Medulla oblongata (tissue), 1 donor: ENCODE measurements around the gene KCNH6.

Experiments used
- DNase-seq: peaks from one replicate; pipeline ENCODE4 v3.0.0-alpha.2; 2015; ENCODE audit errors: extremely low spot score

Gene KCNH6, protein sequence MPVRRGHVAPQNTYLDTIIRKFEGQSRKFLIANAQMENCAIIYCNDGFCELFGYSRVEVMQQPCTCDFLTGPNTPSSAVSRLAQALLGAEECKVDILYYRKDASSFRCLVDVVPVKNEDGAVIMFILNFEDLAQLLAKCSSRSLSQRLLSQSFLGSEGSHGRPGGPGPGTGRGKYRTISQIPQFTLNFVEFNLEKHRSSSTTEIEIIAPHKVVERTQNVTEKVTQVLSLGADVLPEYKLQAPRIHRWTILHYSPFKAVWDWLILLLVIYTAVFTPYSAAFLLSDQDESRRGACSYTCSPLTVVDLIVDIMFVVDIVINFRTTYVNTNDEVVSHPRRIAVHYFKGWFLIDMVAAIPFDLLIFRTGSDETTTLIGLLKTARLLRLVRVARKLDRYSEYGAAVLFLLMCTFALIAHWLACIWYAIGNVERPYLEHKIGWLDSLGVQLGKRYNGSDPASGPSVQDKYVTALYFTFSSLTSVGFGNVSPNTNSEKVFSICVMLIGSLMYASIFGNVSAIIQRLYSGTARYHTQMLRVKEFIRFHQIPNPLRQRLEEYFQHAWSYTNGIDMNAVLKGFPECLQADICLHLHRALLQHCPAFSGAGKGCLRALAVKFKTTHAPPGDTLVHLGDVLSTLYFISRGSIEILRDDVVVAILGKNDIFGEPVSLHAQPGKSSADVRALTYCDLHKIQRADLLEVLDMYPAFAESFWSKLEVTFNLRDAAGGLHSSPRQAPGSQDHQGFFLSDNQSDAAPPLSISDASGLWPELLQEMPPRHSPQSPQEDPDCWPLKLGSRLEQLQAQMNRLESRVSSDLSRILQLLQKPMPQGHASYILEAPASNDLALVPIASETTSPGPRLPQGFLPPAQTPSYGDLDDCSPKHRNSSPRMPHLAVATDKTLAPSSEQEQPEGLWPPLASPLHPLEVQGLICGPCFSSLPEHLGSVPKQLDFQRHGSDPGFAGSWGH

DNA sequence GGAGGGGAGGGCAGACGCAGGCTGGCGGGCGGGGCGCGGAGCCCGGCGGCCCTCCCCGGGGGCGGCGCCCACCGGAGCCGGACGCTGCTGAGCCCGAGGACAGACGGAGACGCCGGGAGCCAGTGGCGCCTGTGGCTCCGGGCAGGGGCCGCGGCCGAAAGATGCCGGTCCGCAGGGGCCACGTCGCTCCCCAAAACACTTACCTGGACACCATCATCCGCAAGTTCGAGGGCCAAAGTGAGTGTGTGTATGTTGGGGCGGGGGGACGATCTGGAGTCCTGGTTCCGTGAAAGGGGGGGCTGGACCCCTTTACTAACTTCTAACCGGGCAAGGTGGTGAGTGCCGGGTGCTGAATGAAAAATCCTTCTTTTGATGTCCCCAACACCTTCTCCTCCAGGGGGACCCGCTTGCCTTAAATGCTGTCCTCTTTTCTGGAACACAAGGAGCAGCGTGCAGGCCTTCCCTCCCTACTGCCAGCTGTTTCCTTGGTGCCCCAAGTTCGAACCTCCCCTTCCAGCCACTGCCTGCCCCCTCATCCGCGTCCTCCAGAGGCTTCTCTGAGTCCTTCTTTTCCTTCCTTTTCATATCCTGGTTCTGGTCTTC, at the start of gene KCNH6:
Gene KCNH6, plus strand, starts transcription at position 106 of the 603 bp plus-strand sequence. Its CDS starts 56 bp downstream, at position 162.
- DNase-seq = no peak

DNA sequence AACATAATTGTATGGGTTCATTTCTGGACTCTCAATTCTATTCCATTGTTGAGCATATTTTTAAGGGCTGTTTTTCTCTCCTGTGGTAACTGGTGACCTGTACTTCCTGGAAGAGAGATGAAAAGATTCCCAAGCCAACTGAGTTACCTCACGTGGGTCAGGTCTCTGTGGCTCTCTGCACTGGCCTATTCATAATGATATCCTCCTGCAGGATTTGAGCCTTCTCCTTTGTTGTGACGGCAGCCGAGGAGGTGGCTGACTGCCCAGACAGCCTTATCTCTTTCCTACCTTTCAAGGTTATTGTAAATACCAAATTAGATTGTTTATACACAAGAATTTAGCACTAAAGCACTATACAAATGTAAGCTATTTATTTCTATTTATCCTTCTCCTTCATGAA, 49.0 kb upstream of the KCNH6 start:
- no peak for DNase-seq

DNA sequence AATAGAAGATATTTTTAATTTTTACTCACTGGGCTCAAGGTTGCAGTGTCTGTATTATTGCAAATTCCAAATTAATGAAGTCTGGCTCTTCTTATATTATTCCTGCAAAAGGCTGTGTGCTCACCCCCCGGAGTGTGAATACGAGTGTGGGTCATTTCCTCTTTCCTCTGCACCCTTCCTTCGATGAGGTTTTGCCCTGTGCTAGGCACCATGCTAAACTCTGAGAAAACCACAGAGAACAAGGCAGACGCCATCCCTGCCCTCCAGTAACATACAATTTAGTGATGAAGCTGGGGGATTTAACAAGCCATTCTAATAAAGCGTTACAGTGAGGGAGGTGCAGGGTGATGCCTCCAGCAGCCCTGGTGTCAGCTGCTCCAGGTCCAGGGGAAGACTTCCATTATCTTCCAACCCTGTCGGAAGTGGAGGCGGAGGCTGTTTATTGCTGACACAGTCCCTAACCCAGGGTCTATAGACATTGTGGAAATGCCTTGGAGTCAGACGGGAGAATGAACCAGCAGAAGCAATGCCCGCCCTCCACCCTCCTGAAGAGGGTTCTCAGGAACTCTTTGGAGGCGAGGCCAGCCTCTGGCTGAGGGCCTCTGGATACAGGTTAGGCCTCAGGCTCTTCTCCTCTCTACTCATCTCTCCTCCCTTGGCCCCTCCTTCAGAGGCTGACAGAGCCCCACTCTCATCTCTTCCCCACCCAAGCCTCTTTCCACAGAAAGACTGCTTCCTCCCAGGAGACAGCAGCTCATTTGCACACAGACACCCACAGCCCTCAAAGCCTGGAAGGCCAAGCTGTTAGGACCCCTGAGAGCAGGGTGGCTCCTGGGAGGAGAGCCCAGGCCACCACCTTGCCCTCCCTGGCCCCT, 48.3 kb upstream of the KCNH6 start:
- DNase-seq = no peak

DNA sequence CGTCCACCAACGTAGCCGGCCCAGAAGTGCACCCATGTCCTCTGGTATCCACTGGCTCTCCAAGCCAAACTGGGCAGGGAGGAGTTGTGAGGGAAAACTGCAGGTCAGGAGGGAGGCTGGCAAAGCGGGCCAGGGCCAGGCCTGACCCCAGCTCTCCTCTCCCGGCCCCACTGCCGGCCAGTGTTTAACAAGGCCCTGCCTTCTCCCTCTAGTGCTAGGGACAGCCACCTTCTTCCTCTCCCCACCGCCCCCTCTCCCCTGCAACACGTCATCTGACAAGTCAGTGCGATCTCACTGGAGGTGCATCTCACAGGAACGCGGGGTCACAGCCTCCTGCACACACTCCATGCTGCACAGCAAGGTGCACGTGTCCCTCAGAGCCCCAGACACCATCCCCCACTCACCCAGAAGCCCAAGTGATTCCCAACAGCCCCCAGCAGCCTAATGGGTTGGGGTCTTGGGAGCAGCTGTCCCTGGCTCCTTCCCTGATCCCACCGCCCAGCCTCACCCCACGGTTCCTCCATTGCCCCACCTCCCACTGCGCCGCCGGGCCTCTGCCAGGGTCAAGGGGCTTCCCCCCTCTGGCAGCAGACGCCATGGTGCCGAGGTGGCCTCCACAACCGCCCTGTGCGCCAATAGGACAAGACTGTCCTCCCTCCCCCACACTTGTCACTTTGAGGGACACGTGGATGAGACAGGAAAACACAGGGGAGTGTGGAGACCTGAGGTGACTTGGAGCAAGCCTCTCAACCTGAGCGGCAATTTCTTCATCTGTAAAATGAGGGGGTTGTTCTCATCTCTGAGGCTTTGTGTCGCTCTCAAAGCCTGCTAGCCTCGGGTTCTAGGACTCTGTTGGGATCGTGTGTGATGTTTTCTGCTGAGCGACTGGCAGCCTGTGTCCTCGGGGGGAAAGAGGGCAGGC, 47.4 kb upstream of the KCNH6 start:
- no peak for DNase-seq

DNA sequence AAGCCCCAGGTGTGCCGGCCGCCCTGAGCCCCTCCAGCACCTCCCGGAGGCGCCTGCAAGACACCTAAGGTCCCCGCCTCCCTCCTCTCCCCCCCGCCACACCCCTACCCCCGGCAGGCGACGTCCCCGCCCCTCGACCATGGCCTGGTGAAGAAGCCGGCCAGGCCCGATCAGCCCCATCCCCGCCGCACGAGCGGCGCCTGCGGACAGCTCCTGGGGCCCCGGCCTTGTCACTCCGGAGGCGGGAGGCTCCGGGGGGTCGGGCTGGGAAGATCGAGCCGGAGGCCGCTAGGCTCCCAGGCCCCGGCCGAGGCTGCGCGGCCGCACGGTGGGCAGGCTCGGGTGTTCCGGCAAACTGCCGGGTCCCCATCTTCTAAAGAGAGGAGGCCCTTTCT, 46.7 kb upstream of the KCNH6 start:
- no peak for DNase-seq

DNA sequence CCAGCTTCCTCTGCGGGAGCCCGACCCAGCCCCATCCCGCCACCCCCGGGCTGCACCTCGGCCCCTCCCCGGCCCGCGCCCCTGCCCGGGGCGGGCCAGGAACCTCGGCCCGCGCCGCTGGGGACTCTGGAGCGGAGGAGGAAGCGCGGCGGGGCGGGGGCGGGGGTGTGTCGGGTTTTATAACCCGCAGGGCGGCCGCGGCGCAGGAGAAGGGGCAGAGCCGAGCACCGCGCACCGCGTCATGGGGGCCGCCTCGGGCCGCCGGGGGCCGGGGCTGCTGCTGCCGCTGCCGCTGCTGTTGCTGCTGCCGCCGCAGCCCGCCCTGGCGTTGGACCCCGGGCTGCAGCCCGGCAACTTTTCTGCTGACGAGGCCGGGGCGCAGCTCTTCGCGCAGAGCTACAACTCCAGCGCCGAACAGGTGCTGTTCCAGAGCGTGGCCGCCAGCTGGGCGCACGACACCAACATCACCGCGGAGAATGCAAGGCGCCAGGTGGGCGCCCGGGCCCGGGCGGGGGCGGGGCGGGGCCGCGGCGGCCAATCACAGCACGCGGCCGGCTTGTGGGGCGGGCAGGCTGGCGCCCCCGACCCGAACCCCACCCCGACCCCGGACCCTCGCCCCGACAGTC, 46.2 kb upstream of the KCNH6 start, which contains the start of gene ACE:
Gene ACE, plus strand, starts transcription at position 208 of the 626 bp plus-strand sequence. Its CDS starts 34 bp downstream, at position 242.
- no peak for DNase-seq

DNA sequence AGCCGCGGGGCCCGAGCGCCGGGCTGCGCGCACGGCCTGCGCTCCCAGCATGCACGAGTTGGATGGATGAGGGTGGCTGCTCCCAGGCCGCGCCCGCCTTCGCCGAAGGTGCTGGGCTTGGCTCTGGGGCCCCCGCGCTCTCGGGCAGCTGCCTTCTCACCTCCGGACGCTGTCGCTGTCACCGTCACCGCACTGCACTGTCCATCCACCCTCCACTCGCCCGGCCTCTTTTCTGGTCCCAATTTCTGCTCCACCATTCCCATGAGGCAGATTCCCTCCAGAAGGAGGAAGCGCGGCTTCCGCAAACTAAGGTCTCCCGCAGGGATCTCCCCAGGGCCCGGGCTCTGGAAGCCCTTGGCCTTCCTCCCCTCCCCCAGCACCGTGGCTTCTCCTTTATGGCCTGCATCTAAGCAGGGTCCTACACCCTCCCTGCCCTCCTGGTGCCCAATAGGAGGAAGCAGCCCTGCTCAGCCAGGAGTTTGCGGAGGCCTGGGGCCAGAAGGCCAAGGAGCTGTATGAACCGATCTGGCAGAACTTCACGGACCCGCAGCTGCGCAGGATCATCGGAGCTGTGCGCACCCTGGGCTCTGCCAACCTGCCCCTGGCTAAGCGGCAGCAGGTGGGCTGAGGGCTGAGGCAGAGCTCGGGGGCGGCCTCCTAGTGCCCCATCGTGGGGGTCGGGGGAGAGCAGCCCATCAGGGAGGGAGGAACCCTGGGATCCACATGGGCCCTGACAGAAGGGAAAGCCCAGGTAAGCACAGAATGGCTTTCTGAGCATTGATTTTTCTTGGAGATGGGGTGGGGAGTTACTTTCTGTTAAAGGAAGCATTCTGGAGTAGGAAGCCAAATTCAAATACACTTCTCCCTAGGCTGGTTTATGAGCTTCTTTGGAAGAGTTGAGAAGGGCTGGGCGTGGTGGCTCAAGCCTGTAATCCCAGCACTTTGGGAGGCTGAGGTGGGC, 45.4 kb upstream of the KCNH6 start:
- DNase-seq = no peak

DNA sequence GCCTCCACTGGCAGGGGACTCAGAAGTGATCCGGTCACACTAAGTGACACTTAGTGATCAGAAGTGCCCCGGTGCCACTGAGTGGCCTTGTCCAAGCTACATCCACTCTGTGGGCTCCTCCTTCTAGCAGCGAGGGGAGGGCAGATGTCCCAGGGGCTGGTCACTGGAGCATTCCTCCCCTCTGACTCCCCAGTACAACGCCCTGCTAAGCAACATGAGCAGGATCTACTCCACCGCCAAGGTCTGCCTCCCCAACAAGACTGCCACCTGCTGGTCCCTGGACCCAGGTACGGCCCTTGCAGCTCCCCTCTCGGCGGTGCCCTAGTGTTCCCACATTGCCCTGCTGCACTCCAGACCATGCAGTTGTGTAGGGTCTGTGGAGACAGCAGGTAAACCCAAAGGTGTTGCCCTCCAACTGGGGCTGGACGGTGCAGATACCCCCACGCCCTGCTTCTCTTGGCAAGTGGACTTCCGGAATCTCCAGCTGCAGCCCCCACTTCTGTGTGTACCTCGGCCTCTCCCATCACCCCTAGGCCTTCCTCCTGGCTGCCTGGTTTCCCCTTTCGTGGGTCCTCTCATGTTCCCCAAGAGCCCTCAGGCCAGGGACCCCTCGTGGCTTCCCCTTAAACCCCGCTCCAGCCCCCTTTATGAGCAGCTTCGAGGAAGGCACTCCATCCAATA, 44.2 kb upstream of the KCNH6 start:
- peak; percentile 69 for DNase-seq

DNA sequence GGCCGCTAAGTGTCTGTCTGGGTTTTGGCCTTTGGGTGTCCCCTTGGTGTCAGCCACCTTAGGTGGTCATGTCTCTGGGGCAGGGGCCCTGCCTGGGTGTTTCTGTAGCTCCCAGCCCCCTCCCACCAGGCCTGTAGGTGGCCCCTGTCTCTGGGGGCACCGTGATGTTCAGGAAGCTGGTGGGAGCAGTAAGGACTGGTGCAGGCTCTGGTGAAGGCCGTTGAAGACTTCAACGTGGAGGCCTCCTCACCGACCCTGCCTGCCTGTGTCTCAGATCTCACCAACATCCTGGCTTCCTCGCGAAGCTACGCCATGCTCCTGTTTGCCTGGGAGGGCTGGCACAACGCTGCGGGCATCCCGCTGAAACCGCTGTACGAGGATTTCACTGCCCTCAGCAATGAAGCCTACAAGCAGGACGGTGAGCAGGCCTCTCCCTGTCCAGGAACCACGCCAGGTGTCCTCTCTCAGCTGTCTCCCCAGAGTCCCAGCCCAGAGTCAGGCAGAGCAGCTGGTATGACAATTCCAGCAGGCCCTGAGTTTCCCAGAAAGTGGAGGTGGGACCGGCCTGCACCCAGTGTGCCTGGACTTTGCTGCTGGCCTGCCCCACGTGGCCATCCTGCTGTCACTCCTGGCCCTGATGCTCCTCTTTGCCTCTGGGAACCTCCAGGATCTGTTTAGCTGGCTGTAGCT, 43.5 kb upstream of the KCNH6 start:
- DNase-seq = no peak

DNA sequence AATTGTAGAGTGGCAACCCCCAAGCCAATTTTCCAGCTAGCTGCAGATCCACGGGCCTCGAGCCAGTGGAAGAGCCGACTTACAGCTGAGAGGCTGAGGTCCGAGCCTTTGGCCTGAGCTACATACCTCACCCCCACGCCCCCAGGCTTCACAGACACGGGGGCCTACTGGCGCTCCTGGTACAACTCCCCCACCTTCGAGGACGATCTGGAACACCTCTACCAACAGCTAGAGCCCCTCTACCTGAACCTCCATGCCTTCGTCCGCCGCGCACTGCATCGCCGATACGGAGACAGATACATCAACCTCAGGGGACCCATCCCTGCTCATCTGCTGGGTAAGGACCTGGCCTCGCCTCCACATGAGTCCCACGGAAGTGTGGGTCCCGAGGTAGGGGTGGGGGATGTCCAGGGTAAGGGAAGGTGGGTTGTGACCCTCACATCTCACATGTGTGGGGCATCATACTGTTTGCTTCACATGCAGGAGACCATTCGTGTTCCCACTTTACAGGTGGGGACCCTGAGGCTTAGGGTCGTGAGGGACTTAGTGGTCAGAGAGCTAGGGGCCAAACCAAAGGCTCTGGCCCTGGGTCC, 42.9 kb upstream of the KCNH6 start:
- no peak for DNase-seq

DNA sequence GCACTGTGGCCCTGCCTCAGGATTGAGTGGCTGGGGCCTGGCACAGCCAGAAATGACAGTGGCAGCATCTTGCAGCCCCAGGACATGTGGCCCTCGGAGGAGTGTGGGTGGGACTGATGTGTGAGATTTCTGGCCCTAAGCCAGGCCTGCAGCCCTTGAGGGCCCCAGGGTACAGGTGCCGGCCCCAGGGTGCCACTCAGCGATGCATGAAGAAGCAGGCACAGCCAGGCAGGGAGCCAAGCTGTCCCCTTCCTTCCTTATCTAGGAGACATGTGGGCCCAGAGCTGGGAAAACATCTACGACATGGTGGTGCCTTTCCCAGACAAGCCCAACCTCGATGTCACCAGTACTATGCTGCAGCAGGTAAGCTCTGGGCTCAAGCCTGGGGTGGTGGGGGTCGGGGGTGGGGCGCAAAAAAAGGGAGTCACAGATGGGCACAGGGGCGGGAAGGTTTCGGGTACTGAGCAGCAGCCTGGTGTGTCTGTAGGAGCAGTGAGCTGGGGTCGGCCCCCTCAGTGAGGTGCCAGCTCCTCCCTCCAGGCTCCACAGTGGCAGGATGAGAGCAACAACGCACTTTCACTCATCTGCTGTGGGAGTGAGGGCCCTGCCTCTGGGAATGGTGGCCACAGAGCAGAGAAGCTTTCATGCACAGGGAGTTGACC, 42.2 kb upstream of the KCNH6 start:
- DNase-seq = no peak

DNA sequence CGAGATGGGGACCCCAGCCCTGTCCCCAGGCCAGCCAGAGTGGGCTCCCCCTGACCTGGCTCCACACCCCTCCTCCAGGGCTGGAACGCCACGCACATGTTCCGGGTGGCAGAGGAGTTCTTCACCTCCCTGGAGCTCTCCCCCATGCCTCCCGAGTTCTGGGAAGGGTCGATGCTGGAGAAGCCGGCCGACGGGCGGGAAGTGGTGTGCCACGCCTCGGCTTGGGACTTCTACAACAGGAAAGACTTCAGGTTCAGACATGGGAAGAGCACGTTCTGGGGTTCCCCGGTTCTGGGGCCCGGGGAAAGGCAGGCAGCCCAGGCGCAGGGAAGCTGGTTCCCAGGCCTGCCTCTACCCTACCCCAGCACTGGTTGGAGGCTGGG, 41.7 kb upstream of the KCNH6 start:
- no peak for DNase-seq

DNA sequence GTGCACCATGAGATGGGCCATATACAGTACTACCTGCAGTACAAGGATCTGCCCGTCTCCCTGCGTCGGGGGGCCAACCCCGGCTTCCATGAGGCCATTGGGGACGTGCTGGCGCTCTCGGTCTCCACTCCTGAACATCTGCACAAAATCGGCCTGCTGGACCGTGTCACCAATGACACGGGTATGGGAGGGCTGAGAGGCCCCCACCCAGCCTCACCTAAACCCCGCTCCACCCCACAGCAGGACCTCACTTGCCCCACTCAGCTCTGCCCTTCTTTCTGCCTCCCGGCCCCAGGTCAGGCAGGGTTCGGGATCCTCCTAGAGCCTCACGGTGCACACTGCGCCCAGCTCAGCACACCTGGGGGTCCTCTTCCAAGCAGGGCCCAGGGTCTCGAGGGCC, 40.6 kb upstream of the KCNH6 start:
- DNase-seq = no peak

DNA sequence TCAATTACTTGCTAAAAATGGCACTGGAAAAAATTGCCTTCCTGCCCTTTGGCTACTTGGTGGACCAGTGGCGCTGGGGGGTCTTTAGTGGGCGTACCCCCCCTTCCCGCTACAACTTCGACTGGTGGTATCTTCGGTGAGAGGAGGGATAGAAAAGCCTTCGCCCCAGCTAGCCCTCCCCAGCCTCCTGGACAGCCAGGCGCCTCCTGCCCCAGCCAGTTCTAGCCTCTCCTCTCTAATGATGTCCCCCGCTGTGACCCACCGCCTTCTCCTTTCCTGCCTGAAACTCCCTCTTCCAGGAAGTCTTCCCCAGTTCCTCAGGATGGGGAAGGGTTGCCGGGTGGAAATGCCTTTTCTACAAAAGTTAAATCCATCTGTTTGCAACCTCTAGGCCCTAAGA, 40.1 kb upstream of the KCNH6 start:
- no peak for DNase-seq

DNA sequence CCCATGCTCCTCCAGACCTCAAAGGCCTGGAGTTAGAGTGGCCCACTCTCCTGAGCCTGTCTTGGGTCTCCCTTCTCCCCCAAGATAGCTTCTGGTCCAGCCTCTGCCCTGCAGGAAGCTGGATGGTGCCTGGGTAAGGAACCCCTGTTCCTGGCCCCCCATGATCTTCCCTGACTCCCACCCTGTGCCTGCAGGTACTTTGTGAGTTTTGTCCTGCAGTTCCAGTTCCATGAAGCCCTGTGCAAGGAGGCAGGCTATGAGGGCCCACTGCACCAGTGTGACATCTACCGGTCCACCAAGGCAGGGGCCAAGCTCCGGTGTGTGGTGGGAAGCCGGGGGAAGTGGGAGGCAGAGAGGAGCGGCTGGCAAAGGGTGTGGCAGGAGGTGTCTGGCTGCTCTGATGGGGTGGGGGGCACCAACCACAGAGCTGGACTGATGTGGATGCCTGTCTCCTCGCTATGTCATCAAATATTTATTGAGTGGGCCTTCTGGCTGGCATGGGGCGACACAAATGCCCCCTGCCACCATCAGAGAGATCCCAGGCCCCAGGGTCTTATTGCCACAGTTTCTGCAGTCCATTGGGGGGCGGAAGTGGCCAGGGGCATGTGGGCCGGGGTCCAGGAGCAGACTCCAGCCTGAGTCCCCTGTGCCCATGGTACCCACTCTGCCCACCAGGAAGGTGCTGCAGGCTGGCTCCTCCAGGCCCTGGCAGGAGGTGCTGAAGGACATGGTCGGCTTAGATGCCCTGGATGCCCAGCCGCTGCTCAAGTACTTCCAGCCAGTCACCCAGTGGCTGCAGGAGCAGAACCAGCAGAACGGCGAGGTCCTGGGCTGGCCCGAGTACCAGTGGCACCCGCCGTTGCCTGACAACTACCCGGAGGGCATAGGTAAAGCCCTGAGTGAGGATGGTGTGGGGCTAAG, 39.2 kb upstream of the KCNH6 start:
- no peak for DNase-seq
